Retinal pigment epithelial cell (primary cell): ENCODE results near the gene MT1A.

Source experiments
- DNase-seq: peaks from one replicate; pipeline ENCODE4 v3.0.0-alpha.2; 2010; ENCODE audit warnings: low read depth
- H3K4me3 ChIP-seq: 2 replicates; pipeline ENCODE4 v1.5.1; 2011; ENCODE audit warnings: mild to moderate bottlenecking, low read length, control low read depth, moderate library complexity
- TF ChIP-seq, protein P1 (sequence below): conservative IDR thresholded peaks from 2 replicates; pipeline ENCODE4 v1.5.1; 2011; ENCODE audit warnings: low read depth, low read length, control low read depth, inconsistent platforms

Gene MT1A

DNA sequence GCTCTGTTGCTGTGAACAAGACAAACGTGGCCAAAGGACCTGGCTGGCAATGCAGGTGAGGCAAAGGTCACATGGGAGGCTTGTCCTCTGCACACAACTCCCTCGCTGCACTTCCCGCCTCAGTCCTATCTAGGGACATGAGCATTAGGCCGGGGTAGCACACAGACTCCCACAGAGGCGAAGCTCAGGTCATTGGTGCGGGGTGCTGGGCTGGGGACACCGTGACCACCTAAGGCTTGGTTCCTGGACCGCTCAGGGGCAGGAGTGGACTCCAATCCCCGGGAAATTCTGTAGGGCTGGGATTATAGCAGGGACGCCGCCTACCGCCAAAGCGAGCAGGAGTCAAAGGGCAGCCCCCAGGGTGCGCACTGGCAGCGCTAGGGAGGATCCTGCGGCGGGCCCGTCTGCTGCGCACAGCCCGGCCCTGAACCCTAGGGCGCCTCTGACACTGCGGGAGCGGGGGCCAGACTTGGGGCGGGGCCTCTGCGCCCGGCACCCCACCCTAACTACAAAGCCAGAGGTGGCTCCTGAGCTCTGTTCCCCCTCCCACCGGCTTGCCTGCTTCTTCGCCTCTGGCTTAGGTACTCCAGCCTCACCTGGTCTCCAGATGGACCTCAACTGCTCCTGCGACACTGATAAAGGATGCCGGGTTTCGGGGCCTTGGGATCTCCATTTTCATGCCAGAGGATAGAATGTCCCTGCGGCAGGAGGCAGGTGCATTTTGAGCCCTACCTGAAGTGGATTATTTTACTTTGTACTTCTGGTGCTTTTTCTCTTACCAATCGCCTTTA lies 9.4 kb downstream of the MT1A start:
- TF ChIP-seq, protein P1, sequence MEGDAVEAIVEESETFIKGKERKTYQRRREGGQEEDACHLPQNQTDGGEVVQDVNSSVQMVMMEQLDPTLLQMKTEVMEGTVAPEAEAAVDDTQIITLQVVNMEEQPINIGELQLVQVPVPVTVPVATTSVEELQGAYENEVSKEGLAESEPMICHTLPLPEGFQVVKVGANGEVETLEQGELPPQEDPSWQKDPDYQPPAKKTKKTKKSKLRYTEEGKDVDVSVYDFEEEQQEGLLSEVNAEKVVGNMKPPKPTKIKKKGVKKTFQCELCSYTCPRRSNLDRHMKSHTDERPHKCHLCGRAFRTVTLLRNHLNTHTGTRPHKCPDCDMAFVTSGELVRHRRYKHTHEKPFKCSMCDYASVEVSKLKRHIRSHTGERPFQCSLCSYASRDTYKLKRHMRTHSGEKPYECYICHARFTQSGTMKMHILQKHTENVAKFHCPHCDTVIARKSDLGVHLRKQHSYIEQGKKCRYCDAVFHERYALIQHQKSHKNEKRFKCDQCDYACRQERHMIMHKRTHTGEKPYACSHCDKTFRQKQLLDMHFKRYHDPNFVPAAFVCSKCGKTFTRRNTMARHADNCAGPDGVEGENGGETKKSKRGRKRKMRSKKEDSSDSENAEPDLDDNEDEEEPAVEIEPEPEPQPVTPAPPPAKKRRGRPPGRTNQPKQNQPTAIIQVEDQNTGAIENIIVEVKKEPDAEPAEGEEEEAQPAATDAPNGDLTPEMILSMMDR: no peak
- DNase-seq: no peak
- H3K4me3 ChIP-seq: no peak overlapping the region

DNA sequence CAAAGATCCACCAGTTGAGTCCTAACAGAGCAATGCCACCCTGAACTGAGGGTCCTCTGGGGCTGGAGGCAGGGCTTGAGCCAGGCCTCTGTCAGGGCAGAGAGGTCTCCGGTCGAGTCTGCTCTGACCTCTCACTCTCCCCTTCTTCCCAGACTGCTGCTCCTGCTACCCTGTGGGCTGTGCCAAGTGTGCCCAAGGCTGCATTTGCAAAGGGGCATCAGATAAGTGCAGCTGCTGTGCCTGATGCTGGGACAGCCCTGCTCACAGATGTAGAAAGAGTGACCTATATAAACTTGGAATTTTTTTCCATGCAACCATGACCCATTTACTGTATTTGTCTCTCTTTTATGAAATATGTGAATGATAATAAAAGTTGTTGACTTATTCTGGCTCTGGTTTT lies 10.8 kb downstream of the MT1A start:
- no peak overlapping the region for H3K4me3 ChIP-seq
- TF ChIP-seq, protein P1: no peak

DNA sequence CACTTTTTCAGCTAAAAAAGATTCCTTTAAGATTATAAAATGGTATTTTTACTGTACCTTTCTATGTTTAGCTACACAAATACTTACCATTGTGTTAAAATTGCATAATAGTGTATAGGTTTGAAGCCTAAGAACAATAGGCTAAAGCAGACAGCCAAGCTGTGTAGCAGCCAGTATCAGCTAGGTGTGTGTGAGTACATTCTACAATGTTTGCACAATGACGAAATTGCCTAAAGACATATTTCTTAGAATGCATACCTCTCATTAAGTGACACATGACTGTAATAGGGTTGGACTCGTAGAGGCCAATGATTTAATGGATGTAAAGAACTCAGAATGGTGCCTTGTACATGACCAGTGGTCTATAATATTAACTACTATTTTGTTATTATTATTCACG lies 11.4 kb downstream of the MT1A start:
- no peak for DNase-seq
- no peak overlapping the region for H3K4me3 ChIP-seq
- TF ChIP-seq, protein P1: no peak

More for the DNA sequence above, 10.8 kb downstream of the MT1A start:
- no peak for DNase-seq

DNA sequence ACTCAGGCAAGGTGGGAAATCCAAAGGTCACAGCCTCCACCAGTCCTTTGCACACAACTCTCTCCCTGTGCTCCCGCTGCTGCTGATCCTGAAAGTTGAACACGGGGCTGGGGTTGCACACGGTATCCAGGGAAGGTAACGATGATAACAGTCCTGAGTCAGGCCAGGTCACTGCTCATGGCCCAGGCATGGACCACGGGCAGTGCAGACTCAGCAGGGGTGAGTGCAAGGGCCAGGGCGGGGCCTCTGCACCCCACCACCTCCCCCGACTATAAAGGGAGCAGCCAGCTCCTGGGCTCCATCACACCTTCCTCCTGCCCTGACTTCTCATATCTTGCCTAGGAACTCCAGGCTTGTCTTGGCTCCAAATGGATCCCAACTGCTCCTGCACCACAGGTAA lies 13.1 kb downstream of the MT1A start, which contains the start of gene MT1B:
Gene MT1B (plus strand): TSS at position 301 of the 400 bp plus-strand sequence. CDS start 68 bp downstream, at position 369.
- TF ChIP-seq, protein P1: no peak
- no peak for DNase-seq
- H3K4me3 ChIP-seq: no peak within 1 kb of the TSS

DNA sequence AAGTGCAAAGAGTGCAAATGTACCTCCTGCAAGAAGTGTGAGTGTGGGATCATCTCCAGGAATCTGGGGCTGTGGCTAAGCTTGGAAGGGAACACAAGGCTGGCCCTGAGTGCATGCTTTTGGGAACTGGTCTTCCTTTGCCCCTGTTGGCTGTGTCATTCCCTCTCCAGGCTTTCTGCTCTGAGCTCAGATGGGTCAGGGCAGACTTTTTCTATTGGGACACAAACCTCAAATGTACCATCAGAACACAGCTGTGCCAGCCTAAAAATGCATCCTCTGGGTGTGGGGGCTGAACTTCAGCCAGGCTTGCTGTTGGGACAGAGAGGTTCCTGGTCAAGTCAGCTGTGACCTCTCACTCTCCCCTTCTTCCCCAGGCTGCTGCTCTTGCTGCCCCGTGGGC lies 14.1 kb downstream of the MT1A start:
- TF ChIP-seq, protein P1: no peak
- DNase-seq: no peak

DNA sequence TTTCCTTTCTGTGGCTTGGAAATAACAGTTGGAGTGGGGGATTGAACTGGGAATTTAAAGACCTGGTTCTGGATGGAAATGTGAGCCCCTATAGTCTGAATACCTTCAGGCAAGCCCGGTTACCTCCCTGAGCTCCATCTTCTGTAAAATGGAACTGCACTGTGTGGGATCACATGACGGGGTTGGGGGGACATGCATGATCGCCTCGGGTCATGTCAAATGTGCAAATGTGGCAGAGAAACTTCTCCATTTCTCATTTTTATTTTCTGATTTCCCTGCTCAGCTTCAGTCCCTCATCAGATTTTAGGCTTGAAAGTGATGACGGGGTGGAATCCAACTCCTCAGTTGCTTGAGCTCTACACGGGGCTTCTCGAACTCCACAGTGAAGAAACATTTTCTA lies 14.8 kb downstream of the MT1A start:
- TF ChIP-seq, protein P1: no peak
- DNase-seq: no peak
- no peak overlapping the region for H3K4me3 ChIP-seq

More for the DNA sequence above, 14.1 kb downstream of the MT1A start:
- no peak overlapping the region for H3K4me3 ChIP-seq
